ENCODE measurements around the gene GTPBP3. TPM values are rescaled to one million over a fixed set of nuclear protein-coding genes. Genes with fewer than 3 reads are reported as not detected.

The GTPBP3 gene
- total and polyA plus RNA-seq, 9 of the 15 experiments (the other 6 are each of a cell fraction or from before 2014, with no cell fraction given): 4.9 to 124 (median 22.6) TPM

DNA sequence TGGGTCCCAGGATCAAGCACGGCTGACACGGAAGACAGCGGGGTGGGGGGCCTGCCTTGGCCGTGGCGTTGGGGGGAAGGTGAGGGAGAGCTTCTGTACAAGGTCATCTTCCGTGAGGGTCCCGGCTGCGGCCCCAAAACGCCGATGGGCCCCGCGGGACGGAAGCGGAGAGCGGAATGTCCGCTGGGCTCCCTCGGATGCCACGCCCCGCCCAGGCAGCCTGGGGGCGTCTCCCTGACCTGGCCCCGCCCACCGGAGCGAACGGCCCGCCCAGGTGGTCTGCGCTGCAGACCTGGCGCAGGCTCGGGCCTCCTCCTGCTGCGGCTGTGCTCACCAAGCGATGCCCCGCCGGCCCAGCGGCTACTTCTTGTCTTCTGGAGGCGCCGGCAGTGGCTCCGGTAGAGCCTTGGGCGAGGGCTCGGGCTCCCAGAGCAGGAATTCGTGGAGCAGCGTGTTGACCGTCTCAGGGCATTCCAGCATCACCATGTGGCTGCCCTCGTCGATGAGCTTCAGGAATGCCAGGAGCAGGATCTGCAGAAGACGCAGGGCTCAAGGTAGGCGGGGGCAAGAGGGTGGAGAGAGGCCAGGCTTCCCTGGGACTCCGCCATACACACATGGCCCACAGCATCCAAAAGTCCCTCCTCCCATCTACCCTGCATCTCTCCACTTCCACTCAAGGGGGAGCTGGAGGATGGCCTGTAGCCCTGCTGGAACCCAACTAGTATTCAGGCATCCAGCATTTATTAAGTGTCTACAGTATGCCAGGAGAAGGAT, 44.9 kb upstream of the GTPBP3 start (continued):
- TF ChIP-seq NFE2L1 (tag; IDR thresholded peaks at IDR 0.05; ENCODE audit: borderline replicate concordance, low read depth) (no peak), MYBL2 (IDR thresholded peaks at IDR 0.05; ENCODE audit: low read depth) (no peak), MYBL2 (CRISPR knock-in tag; IDR thresholded peaks at IDR 0.05; ENCODE audit: borderline replicate concordance) (no peak), SAFB2 (IDR thresholded peaks at IDR 0.05; ENCODE audit: borderline replicate concordance, low read depth, low read length, severe bottlenecking) (no peak), CBX3 (IDR thresholded peaks at IDR 0.05; ENCODE audit: borderline replicate concordance in 1 of 2, low read length in 2 of 2) (peak in 1 of 2 experiments; percentile 51; a peak in 2 of 3 replicates), PPARD (CRISPR knock-in tag; IDR thresholded peaks at IDR 0.05) (no peak), ZNF146 (CRISPR knock-in tag; IDR thresholded peaks at IDR 0.05; ENCODE audit: unreplicated experiment) (no peak), CSDE1 (IDR thresholded peaks at IDR 0.05) (no peak), TRIM28 (IDR thresholded peaks at IDR 0.05) (no peak), SREBF1 (IDR thresholded peaks at IDR 0.05; ENCODE audit: borderline replicate concordance, low read depth, low read length) (no peak), ZNF224 (CRISPR knock-in tag; IDR thresholded peaks at IDR 0.05) (no peak), RFX1 (IDR thresholded peaks at IDR 0.05) (no peak), SNIP1 (IDR thresholded peaks at IDR 0.05; ENCODE audit: low read depth) (no peak), BCOR (IDR thresholded peaks at IDR 0.05) (peak; percentile 83)
- TF ChIP-seq, protein P1, sequence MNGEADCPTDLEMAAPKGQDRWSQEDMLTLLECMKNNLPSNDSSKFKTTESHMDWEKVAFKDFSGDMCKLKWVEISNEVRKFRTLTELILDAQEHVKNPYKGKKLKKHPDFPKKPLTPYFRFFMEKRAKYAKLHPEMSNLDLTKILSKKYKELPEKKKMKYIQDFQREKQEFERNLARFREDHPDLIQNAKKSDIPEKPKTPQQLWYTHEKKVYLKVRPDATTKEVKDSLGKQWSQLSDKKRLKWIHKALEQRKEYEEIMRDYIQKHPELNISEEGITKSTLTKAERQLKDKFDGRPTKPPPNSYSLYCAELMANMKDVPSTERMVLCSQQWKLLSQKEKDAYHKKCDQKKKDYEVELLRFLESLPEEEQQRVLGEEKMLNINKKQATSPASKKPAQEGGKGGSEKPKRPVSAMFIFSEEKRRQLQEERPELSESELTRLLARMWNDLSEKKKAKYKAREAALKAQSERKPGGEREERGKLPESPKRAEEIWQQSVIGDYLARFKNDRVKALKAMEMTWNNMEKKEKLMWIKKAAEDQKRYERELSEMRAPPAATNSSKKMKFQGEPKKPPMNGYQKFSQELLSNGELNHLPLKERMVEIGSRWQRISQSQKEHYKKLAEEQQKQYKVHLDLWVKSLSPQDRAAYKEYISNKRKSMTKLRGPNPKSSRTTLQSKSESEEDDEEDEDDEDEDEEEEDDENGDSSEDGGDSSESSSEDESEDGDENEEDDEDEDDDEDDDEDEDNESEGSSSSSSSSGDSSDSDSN (IDR thresholded peaks at IDR 0.05; ENCODE audit: borderline replicate concordance in 1 of 2, low read depth in 2 of 2, low read length in 2 of 2): no peak
- TF ChIP-seq, protein P2, sequence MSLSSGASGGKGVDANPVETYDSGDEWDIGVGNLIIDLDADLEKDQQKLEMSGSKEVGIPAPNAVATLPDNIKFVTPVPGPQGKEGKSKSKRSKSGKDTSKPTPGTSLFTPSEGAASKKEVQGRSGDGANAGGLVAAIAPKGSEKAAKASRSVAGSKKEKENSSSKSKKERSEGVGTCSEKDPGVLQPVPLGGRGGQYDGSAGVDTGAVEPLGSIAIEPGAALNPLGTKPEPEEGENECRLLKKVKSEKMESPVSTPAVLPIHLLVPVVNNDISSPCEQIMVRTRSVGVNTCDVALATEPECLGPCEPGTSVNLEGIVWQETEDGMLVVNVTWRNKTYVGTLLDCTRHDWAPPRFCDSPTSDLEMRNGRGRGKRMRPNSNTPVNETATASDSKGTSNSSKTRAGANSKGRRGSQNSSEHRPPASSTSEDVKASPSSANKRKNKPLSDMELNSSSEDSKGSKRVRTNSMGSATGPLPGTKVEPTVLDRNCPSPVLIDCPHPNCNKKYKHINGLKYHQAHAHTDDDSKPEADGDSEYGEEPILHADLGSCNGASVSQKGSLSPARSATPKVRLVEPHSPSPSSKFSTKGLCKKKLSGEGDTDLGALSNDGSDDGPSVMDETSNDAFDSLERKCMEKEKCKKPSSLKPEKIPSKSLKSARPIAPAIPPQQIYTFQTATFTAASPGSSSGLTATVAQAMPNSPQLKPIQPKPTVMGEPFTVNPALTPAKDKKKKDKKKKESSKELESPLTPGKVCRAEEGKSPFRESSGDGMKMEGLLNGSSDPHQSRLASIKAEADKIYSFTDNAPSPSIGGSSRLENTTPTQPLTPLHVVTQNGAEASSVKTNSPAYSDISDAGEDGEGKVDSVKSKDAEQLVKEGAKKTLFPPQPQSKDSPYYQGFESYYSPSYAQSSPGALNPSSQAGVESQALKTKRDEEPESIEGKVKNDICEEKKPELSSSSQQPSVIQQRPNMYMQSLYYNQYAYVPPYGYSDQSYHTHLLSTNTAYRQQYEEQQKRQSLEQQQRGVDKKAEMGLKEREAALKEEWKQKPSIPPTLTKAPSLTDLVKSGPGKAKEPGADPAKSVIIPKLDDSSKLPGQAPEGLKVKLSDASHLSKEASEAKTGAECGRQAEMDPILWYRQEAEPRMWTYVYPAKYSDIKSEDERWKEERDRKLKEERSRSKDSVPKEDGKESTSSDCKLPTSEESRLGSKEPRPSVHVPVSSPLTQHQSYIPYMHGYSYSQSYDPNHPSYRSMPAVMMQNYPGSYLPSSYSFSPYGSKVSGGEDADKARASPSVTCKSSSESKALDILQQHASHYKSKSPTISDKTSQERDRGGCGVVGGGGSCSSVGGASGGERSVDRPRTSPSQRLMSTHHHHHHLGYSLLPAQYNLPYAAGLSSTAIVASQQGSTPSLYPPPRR (CRISPR knock-in tag; IDR thresholded peaks at IDR 0.05; ENCODE audit: borderline replicate concordance): no peak
- TF ChIP-seq, protein P3, sequence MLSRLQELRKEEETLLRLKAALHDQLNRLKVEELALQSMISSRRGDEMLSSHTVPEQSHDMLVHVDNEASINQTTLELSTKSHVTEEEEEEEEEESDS (CRISPR knock-in tag; IDR thresholded peaks at IDR 0.05): no peak
- TF ChIP-seq, protein P4, sequence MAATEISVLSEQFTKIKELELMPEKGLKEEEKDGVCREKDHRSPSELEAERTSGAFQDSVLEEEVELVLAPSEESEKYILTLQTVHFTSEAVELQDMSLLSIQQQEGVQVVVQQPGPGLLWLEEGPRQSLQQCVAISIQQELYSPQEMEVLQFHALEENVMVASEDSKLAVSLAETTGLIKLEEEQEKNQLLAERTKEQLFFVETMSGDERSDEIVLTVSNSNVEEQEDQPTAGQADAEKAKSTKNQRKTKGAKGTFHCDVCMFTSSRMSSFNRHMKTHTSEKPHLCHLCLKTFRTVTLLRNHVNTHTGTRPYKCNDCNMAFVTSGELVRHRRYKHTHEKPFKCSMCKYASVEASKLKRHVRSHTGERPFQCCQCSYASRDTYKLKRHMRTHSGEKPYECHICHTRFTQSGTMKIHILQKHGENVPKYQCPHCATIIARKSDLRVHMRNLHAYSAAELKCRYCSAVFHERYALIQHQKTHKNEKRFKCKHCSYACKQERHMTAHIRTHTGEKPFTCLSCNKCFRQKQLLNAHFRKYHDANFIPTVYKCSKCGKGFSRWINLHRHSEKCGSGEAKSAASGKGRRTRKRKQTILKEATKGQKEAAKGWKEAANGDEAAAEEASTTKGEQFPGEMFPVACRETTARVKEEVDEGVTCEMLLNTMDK (IDR thresholded peaks at IDR 0.05; ENCODE audit: borderline replicate concordance, insufficient read depth, low read depth, low read length, poor library complexity, severe bottlenecking): peak; percentile 69
